Activated naive CD8-positive, alpha-beta T cell treated with anti-CD3 and anti-CD28 coated beads, Interleukin-2, amount 50 U/mL, for 24 hours (primary cell): Measurements from ENCODE around the gene CBL.

Experiments
- ATAC-seq: fragments of 150-1000 bp; cut with Tn5 transposase; one replicate; pipeline ENCODE4 v1.10.0; 2021
- DNase-seq: peaks from one replicate; pipeline ENCODE4 v3.0.0; 2021
- H3K27ac Mint-ChIP-seq: one replicate; pipeline ENCODE4 v1.8.0; 2021; ENCODE audit warnings: mild to moderate bottlenecking, mixed read lengths
- H3K27me3 Mint-ChIP-seq: one replicate; pipeline ENCODE4 v1.8.0; 2021; ENCODE audit warnings: mixed read lengths
- H3K36me3 Mint-ChIP-seq: one replicate; pipeline ENCODE4 v1.8.0; 2021; ENCODE audit warnings: low read depth, mixed read lengths
- H3K4me1 Mint-ChIP-seq: one replicate; pipeline ENCODE4 v1.8.0; 2021; ENCODE audit warnings: mixed read lengths
- H3K4me3 Mint-ChIP-seq: one replicate; pipeline ENCODE4 v1.8.0; 2021; ENCODE audit warnings: mild to moderate bottlenecking, moderate library complexity, mixed read lengths
- H3K9me3 Mint-ChIP-seq: one replicate; pipeline ENCODE4 v1.8.0; 2021; ENCODE audit warnings: mixed read lengths

Gene CBL

DNA sequence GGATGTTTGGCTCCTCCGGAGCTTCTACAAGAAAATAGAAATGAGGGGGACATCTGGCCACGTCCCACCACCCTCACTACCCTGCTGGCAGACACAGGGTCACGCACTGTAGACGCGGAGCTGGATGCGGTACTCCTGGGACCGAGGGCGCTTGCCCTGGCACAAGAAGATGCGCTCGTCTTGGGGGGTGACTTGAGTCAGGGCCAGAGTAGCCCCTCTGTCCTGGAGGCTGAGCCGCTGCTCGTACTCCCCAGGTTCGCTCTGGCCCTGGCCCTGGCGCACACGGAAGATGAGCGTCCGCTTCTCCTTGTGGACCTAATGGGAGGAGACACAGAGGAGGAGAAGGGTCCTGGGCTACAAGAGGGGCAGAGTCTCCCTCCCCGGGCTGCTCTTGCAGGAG is 108.6 kb downstream of the CBL start:
- no peaks in the 10 kb centered on the region for H3K36me3 Mint-ChIP-seq
- H3K27ac Mint-ChIP-seq, result no peak overlapping the region

DNA sequence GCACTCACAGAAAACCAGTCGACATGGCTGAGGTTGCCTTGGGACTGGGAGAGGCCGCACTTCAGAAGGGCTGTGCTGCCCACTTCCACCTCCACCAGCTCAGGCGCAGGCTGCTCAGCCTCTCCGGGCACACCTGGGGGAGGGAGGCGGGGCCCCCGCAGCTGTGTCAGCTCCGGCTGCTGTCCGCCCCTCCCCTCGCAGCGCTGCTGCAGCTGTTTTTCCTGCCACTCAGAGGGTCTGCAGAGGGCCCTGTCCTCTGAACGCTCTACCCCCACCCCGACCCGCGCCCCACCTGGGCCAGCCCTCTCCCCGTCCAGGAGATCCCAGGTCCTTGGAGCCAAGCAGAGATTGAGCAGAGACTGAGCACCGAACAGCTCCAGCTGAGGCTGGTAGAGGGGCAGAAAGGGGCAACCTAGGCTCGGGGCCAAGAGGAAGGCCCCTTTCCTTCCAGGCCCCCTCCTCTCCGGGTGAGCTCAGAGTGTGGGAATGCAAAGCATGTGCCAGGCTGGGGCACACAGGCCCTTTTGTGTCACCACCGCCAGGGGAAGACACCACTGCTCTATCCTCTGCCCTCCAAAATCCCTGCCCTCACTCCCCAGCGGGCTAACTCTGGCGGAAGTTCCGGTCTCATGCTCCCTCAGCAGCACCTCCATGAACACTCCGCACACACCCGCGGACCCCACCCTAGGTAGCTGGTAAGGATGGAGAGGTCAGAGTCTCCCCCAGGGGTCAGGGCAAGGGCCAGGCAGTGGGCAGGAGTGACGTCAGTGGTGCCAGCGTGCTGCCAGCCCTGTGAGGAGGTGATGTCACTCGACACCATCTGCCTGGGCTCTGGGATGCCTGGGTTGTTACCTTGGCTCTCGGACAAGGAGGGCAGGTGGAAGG is 109.2 kb downstream of the CBL start:
- Mint-ChIP-seq H3K27me3 (peaks cover 21% of the 10 kb centered on the region), H3K27ac (no peak overlapping the region), H3K36me3 (no peaks in the 10 kb centered on the region)

More for the DNA sequence above, 108.6 kb downstream of the CBL start:
- Mint-ChIP-seq H3K4me3 (peak overlapping the region; percentile 75), H3K27me3 (peaks cover 17% of the 10 kb centered on the region), H3K4me1 (peaks cover 12% of the 10 kb centered on the region), H3K9me3 (no peaks in the 10 kb centered on the region)
- ATAC-seq (no peak), DNase-seq (no peak)

DNA sequence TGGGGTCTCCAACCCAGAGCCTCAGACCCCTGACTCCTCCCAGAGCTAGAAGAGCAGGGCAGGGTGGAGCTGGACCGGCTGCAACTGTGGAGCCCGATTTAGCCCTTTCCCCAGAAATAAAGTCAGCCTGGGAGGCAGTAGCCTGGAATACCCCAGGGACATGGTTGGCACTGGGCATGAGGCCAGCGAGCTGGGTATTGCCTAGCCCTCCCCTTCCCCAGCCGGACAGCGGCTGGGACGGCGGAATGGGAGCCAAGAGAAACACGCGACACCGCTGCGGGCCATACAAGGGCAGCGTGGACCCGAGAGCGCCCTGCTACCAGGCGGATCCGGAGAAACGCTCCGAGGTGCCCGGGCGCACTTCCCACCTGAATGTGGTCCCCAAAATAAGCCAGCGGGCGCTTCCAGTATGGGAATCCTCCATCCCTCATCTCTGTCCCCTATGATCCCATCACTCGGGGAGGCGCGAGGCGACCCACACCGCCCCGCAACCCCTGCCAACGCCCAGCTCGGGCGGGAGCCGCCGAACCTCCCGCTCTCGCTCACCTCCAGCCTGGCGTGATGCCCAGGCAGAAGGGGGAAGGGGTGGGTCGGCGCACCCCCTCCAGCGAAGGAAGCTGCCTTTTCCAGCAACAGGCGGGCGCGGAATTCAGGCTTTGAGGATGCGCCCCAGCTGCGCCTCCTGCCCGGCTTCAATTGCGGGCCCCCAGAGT is 110.0 kb downstream of the CBL start:
- no peak for DNase-seq
- no peak overlapping the region for H3K27ac Mint-ChIP-seq
- ATAC-seq, result no peak

More for the DNA sequence above, 109.2 kb downstream of the CBL start:
- Mint-ChIP-seq H3K9me3 (no peaks in the 10 kb centered on the region), H3K4me3 (peak overlapping the region; percentile 75), H3K4me1 (peaks cover 15% of the 10 kb centered on the region)
- ATAC-seq, result peak; percentile 56
- peak; percentile 53 for DNase-seq

DNA sequence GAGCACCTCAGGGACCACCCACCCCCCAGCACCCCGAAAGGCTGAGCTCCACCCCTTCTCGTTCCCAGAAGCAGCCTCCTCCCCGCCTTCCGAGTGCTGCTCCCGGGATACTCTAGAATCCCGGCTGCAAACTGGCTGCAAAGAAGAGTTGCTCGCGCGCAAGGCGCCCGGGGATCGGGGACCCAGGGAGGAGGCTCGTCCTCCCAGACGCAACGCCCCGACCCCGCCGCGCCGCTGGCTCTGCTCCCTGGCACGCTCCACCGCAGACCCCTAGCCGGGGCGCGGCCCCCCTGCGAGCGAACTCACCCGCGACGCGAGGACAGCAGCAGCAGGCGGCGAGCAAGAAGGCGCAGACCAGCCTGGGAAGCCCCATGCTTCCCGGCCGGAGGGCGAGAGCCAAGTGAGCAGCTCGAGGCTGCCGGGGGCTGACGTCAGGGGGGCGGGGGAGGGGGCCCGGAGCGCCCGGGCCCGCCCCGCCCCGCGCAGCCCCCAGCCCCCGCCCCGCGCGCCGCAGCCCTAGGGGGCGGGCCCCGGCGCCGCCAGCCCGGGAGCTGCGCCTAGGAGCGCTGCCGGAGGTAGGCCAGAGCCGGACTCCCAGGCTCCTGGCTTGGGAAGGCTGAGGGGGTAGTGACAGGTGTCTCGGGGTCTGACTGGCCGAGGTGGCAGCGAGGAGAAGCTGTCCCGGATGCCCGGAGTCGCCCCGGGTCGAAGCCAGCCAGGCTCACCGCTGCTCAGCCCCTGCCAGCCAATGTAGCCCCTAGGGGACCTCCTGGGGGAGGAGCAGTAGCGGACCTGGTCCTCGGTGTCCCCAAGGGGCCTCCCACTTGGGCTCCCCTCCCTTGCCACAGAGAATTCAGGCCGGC is 110.8 kb downstream of the CBL start, which contains the start of gene MCAM:
MCAM (minus strand) TSS at position 402 of the 863 bp plus-strand sequence; CDS start at position 373, 29 bp downstream.
- DNase-seq, result no peak
- no peak for ATAC-seq
- peak within 1 kb of the TSS; percentile 75 for H3K4me3 Mint-ChIP-seq

More for the DNA sequence above, 110.0 kb downstream of the CBL start:
- H3K4me1 Mint-ChIP-seq, result peaks cover 15% of the 10 kb centered on the region
- H3K36me3 Mint-ChIP-seq, result no peaks in the 10 kb centered on the region
- peaks cover 21% of the 10 kb centered on the region for H3K27me3 Mint-ChIP-seq
- no peaks in the 10 kb centered on the region for H3K9me3 Mint-ChIP-seq
- H3K4me3 Mint-ChIP-seq, result peak overlapping the region; percentile 75

DNA sequence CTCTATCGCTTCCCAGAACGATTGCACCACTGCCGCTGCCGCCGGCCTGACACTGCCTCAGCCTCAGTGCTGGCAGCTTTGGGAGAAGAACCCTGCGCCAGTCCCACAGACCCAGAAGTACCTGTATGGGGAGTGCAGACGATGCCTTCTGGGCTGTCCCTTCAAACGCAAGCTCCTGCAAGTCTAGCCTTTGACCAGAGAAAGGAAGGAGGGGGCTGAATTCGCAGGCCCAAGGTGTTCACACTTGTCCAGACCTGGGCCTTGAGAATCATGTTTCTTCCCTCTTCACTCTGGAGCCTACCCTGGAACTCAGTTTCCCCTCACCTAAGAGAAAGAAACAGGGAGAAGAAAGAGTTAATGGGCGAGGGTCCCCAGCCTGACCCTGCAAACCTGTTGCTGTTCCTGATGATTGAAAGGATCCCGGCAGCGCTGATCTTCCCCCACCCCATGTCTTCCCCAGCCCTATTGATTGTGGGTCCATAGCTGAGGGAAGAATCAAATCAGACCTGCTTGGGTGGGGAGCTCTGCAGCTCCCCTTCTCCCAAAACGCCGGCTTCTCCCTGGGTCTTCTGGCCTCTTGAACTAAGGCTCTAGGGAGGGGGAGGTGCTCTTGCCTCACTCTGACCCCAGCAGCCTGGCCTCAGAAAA is 111.6 kb downstream of the CBL start:
- Mint-ChIP-seq H3K27me3 (peaks cover 21% of the 10 kb centered on the region), H3K27ac (no peak overlapping the region), H3K4me1 (peaks cover 25% of the 10 kb centered on the region), H3K9me3 (no peaks in the 10 kb centered on the region), H3K4me3 (no peak overlapping the region), H3K36me3 (no peaks in the 10 kb centered on the region)
- DNase-seq (no peak), ATAC-seq (no peak)

More for the DNA sequence above, 110.8 kb downstream of the CBL start, which contains the start of gene MCAM:
- no peak within 1 kb of the TSS for H3K27ac Mint-ChIP-seq
- peaks cover 22% of the 10 kb centered on the region for H3K4me1 Mint-ChIP-seq
- no peaks in the 10 kb centered on the region for H3K9me3 Mint-ChIP-seq
- peaks cover 21% of the 10 kb centered on the region for H3K27me3 Mint-ChIP-seq
- H3K36me3 Mint-ChIP-seq, result no peaks in the 10 kb centered on the region

DNA sequence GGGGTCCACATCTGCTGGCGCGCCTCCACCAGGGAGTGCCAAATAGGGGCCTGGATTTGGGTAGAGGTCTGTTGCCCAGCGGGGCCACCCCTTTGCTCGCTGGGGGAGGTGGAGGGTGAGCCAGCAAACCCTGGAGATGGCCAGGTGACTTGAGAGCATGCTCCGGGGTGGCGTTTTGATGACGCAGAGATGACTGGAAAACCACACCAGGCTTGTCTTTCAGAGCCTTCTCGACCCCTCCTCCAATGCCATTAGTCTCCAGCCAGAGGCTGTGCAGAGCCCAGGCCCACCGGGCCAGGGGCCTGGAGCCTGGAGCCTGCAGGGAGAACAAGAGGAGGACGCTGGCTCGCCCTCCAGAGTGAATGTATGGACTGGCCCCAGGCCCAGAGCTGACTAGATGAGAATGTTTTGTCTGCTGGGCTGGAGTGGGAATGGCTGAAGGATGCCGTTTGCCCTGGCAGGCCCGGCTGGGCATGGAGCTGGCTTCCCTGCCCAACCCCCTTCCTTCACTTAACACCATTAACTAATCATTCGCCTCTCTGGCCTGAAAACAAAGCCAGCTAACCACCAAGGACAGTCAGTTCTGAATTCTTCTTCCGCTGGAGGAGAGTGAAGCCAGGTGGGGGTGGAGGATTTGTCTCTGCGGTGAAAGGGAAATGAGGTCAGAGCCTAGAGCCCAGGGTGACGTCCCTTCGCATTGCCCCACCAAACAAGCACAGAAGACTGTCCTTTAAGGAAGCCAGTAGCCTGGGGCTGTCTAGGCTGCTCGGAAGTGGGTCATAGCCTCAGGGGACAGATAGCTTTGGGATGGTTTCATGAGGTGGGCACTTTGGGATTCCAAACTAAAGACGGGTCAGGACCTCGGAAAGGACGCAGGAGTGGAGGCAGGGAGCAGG is 112.3 kb downstream of the CBL start:
- Mint-ChIP-seq H3K27ac (no peak overlapping the region), H3K4me1 (peaks cover 25% of the 10 kb centered on the region), H3K4me3 (no peak overlapping the region), H3K9me3 (no peaks in the 10 kb centered on the region), H3K36me3 (no peaks in the 10 kb centered on the region), H3K27me3 (peaks cover 21% of the 10 kb centered on the region)
- no peak for DNase-seq
- no peak for ATAC-seq

DNA sequence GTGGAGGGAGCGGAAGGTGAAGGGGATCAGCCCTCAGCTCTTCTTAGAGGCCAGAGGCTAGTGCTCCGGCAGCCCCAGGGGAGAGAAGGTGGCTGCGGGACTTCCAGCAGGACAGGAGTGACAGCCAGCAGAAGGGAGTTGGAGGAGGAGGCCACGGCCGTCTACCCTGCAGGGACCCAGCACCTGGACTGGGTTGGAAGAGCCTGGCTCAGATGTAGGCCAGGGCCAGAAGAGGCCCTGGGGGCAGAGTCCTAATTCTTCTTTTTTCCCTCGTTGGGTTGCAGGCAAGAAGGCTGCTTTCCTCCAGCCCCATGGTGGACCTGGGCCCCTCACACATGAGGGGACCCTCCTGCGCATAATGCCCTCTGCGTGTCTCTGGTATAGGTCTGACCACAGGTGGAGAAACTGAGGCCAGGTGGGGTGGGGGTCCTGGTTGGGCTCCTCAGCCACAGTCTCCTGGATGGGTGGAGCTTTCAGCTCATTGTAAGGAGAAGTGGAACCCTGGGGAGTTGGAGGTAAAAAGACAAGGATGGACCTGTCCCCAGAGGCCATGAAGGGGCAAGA is 113.1 kb downstream of the CBL start:
- H3K4me1 Mint-ChIP-seq, result peaks cover 25% of the 10 kb centered on the region
- ATAC-seq (no peak), DNase-seq (no peak)
- no peak overlapping the region for H3K4me3 Mint-ChIP-seq
- no peaks in the 10 kb centered on the region for H3K36me3 Mint-ChIP-seq
- H3K27me3 Mint-ChIP-seq, result peaks cover 21% of the 10 kb centered on the region
- no peaks in the 10 kb centered on the region for H3K9me3 Mint-ChIP-seq
- no peak overlapping the region for H3K27ac Mint-ChIP-seq

DNA sequence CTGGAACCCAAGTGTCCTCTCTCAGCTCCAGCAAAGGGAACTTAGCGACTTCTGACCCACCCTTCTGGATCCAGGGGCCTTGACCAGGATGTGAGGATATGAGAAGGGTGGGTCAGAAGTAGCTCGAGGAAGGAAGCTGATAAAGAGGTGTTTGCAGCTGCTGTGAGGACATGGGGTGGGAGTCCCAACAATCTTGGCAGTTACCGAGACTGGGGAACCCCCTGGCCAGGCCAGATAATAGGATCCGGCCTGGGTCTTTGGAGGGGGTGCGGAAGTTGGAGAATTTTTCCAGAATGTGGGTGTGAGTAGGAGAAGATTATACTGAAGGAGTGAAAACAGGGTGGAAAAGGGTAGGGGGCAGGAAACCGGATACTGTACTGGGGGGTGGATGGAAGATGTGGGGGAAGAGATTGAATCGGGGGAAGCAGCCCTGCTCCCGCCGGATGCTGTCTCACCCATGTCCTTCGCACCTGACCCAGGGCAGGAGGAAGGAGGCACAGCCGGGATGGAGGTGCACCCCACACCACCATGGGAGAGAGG is 113.6 kb downstream of the CBL start:
- Mint-ChIP-seq H3K36me3 (no peaks in the 10 kb centered on the region), H3K27me3 (peaks cover 21% of the 10 kb centered on the region), H3K27ac (peak overlapping the region; percentile 79), H3K9me3 (no peaks in the 10 kb centered on the region), H3K4me1 (peaks cover 25% of the 10 kb centered on the region), H3K4me3 (peak overlapping the region; percentile 38)
- ATAC-seq (no peak), DNase-seq (no peak)

DNA sequence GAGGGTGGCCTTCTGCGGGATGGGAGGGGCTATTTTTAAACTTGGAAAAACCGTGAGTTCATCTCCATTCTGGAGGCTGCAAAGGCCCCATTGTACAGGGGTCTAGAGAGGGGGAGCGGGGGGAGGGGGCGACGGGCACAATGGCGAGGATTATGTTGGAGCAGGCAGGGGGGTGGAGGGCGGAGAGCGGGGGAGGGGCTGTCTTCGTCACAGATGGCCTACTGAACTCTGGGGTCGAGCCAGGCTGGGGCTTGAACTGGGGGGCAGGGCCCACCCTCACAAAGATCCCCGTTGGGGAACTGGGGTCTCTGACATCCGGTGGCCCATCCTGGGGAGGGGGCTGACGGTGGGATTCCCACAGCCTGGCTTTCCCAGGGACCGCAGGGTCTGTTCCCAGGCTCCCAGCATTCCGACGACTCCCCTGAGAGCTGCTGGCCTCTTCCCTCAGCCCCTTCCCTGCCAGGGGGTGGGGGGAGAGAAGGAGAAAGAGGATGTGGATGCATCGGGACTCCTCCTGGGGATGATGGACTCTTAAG is 114.2 kb downstream of the CBL start:
- DNase-seq (no peak), ATAC-seq (no peak)
- H3K9me3 Mint-ChIP-seq, result no peaks in the 10 kb centered on the region
- H3K27ac Mint-ChIP-seq, result no peak overlapping the region
- no peaks in the 10 kb centered on the region for H3K36me3 Mint-ChIP-seq
- no peak overlapping the region for H3K4me3 Mint-ChIP-seq
- peaks cover 23% of the 10 kb centered on the region for H3K4me1 Mint-ChIP-seq
- peaks cover 21% of the 10 kb centered on the region for H3K27me3 Mint-ChIP-seq

DNA sequence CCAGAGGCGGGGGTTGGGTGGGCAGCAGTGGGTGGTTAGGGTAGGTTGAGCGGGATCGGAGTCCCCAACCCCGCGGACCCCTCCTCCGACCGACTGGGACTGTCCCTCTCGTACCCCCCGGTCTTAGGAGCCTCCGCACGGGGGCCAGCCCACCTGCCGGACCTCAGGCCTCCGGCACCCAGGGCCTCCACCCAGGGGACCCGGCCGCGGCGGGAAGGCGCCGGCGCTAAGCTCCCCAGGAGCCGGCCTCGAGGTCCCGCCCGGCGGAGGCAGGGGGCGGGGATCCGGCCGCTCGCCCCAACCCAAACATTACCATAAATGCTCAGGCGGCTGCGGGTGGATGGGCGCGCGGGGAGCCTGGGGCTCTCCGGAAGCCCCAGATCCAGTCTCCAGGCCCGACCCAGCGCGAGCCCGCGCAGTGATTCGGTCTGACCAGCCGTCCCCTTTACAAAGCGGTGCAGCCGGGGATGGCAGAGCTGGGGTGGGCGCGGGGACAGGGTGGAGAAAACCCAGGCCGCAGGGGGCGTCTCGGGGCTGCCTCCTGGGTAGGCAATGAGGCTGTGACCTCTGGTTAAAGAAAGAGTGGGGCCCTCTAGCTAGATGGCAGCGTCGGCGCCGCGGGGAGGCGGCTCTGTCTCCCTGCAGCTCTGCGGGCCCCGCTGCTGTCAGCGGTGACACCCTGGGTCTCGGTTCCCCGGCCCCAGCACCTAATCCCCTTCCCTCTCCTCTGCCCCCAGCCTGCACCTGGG is 114.8 kb downstream of the CBL start:
- Mint-ChIP-seq H3K9me3 (no peaks in the 10 kb centered on the region), H3K27me3 (peaks cover 21% of the 10 kb centered on the region), H3K27ac (peak overlapping the region; percentile 69), H3K4me3 (peak overlapping the region; percentile 79), H3K4me1 (peaks cover 19% of the 10 kb centered on the region), H3K36me3 (no peaks in the 10 kb centered on the region)
- ATAC-seq (peak; percentile 68), DNase-seq (peak; percentile 67)

DNA sequence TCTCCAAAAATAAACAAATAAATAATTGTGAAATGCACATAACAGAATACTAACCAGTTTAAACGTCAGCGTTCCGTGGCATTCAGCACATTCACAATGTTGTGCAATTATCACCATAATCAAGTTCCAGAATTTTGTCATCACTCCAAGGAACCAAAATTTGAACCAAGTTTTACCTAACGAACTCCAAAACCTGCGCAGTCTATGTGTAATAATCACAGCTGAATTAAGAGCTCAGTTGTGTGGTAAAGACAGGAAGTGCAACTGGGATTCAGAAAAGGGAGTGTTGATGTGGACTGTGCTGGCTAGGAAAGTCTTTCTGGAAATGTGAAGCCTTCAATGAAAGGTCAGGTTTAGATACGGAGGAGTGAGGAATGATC is 116.2 kb downstream of the CBL start:
- Mint-ChIP-seq H3K4me3 (no peak overlapping the region), H3K9me3 (no peaks in the 10 kb centered on the region), H3K27me3 (peaks cover 20% of the 10 kb centered on the region), H3K36me3 (no peaks in the 10 kb centered on the region), H3K27ac (no peak overlapping the region), H3K4me1 (peaks cover 19% of the 10 kb centered on the region)
- ATAC-seq (no peak), DNase-seq (no peak)

DNA sequence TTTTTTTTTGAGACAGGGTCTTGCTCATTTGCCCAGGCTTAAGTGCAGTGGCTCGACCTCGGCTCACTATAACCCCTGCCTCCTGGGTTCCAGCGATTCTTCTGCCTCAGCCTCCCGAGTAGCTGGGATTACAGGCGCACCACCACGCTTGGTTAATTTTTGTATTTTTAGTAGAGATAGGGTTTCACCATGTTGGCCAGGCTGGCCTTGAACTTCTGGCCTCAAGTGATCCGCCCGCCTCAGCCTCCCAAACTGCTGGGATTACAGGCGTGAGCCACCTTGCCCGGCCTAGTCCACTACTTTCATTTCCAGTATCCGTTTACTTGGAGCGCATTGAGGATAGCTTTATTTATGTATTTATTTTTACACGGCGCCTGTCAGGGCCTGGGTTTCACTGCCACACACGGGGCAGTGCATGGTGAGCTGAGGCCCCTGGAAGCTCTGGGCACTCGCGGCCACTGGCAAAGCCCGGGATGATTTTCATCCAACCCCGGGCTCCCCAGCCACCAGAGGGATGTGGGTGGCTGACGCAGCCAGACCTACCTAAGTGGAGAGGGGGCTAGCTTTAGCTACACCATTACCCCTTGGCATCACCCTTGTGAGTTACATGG is 116.9 kb downstream of the CBL start:
- H3K27ac Mint-ChIP-seq, result no peak overlapping the region
- H3K36me3 Mint-ChIP-seq, result no peaks in the 10 kb centered on the region
- H3K27me3 Mint-ChIP-seq, result peaks cover 13% of the 10 kb centered on the region
- peaks cover 19% of the 10 kb centered on the region for H3K4me1 Mint-ChIP-seq
- H3K4me3 Mint-ChIP-seq, result no peak overlapping the region
- DNase-seq, result no peak
- ATAC-seq, result no peak
- H3K9me3 Mint-ChIP-seq, result no peaks in the 10 kb centered on the region
